HG03139 (cell line): Measurements from ENCODE around the gene PHRF1.

ENCODE experiments used
- ATAC-seq: cut with Tn5 transposase; IDR thresholded peaks from one replicate; pipeline ENCODE4 v1.9.1; 2021; ENCODE audit not compliant: unreplicated experiment

Gene PHRF1

GRCh38 chr11:556662-557256 is 19.5 kb upstream of the PHRF1 start:
- ATAC-seq, result no peak

- no peak for ATAC-seq
Observed at GRCh38 chr11:557328-558132, 18.7 kb upstream of the PHRF1 start.

DNA sequence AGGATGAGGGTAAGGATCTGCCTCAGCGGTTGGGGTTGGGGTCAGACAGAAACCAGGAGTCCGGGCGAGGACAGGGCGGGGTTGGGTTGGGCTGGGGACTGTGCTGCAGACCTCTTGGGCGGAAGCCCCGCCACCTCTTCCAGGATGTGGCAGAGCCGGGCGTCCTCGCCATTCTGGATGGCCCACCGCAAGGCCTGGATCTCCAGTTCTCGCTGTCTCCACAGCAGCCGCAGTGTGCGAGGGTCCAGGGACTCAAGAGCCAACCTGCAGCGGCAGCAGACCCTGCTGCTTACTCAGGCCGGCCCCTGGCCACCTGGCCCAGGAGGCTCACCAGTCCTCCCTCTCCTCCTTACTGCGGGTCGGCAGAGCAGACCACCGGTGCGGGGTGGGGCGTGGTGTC is 17.8 kb upstream of the PHRF1 start:
- no peak for ATAC-seq

- ATAC-seq, result no peak
Observed at GRCh38 chr11:559020-559620, 17.1 kb upstream of the PHRF1 start.

- no peak for ATAC-seq
Observed at GRCh38 chr11:559712-560304, 16.5 kb upstream of the PHRF1 start.

DNA sequence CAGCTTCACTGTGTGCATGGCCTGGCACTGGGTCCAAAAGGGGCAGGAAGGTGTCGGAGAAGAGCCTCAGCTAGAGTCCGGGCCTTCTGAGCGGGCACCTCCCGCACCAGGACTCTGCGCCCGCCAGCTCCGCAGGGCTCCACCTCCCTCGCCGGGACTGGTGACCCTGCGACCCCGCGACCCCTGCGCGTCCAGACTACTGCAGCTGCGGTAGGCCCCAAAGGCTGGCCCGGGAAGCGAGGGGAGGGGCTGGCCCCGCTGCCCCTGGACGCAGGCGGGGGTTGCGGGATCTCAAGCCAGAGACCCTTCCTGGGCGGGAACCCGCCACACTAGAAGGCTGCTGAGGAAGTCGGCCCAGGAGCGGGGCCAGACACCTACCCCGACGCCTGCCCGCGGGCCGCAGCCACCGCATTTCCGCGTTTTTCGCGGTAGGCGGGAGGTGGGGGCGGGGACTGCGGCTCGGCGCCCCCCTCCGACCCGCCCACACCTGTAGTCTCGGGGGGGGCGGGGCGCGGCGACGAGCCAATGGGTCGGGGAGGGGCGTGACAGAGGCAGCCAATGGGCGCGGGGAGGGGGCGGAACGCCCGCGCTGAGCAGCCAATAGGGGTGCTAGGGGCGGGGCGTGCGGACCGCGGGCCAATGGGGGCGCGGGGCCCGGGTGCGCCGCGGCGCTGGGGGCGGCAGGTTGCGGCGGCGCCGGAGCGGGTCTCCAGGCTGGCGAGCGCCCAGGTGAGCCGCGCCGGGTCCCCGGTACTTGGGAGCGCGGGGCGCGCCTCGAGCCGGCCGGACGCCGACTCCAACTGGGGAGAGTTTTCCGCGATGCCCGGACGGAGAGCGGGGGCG is 15.7 kb upstream of the PHRF1 start, which contains the start of the genes LMNTD2 and RASSF7:
LMNTD2 (minus strand) TSS at position 434 of the 843 bp plus-strand sequence; CDS start at position 412, 22 bp downstream.
RASSF7 (plus strand) TSS at position 666 of the 843 bp plus-strand sequence. CDS start 799 bp downstream, outside the sequence.
- peak; percentile 66 for ATAC-seq

GRCh38 chr11:561148-562003 is 14.9 kb upstream of the PHRF1 start:
- peak; percentile 13 for ATAC-seq

DNA sequence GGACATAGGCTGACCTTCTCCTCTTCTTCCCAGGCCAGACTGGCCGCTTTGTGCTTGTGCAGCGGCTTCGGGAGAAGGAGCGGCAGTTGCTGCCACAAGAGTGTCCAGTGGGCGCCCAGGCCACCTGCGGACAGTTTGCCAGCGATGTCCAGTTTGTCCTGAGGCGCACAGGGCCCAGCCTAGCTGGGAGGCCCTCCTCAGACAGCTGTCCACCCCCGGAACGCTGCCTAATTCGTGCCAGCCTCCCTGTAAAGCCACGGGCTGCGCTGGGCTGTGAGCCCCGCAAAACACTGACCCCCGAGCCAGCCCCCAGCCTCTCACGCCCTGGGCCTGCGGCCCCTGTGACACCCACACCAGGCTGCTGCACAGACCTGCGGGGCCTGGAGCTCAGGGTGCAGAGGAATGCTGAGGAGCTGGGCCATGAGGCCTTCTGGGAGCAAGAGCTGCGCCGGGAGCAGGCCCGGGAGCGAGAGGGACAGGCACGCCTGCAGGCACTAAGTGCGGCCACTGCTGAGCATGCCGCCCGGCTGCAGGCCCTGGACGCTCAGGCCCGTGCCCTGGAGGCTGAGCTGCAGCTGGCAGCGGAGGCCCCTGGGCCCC is 14.1 kb upstream of the PHRF1 start:
- ATAC-seq, result no peak

- no peak for ATAC-seq
Observed at GRCh38 chr11:563066-563811, 13.0 kb upstream of the PHRF1 start.

DNA sequence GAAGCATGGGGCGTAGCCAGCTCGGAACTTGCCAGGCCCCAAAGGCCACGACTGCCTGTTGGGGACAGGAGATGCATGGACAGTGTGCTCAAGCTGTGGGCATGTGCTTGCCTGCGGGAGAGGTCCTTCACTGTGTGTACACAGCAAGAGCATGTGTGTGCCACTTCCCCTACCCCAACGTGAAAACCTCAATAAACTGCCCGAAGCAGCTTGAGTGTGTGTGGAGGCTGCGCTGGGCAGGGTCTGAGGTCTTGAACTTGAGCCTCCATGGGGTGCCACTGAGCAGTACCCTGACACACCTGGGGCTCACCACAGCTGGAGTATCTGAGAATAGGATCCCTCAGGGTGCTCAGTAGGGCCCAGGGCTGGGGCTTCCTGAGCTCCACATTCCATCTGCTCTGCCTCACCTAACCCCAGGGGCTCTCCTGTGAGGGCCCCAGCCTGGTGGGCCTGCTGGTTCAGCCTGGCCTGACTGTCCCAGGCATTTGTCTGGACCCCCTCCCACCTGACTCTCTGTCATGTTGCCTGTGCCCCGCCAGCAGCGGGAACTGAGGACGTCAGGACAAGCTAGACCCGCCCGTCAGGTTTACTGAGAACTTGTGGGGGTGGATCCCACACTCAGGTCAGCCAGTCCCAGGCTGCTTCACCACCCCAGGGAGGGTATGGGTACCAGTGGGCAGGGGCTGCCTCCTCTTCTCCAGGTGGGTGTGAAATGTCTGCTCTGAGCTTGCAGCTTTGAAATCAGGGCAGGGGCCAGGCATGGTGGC is 12.3 kb upstream of the PHRF1 start:
- ATAC-seq, result no peak

DNA sequence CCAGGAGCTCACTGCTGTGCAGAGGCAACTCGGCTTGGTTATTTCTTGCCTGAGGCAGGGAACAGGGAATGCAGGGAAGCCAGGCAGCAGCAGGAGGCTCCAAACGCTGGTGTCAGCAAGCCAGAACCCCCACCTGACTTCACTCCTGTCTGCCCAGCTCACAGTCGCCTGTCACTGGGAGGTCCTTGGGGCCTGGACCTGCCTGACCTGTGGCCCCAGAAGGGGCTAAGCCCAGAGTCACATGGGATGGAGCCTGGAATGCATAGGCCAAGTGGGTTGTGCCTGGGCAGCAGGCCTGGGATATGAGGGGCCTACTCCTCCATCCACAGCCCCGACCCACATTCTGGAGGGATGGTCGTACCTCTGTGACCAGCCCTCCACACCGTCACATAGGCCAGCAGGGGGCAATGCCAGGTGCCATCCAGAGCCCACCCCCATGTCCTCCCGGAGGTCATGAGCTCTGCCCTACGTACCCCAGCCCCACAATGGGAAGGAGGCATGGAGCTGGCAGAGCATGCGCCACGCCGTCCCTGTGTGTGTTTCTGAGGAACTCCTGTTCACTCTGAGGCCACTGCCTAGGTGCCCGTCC is 10.3 kb upstream of the PHRF1 start:
- no peak for ATAC-seq

GRCh38 chr11:567011-567628 is 9.2 kb upstream of the PHRF1 start:
- no peak for ATAC-seq

- ATAC-seq, result no peak
Observed at GRCh38 chr11:567629-568292, 8.5 kb upstream of the PHRF1 start.

- ATAC-seq, result peak; percentile 88
Observed at GRCh38 chr11:568306-569157, 7.7 kb upstream of the PHRF1 start.

GRCh38 chr11:569158-569885 is 6.9 kb upstream of the PHRF1 start:
- no peak for ATAC-seq
